ENCODE data around the gene CPNE5. TPM values are rescaled to one million over a fixed set of nuclear protein-coding genes. Genes with fewer than 3 reads are reported as not detected.

CPNE5 gene
- 5.3 TPM for polyA plus RNA-seq (2012; ENCODE audit: insufficient read length, low read depth)

GRCh38 chr6:36838896-36839748 lies at the start of gene CPNE5:
Gene CPNE5, minus strand, starts transcription at chr6:36839444. Its CDS starts 67 bp downstream, at chr6:36839377.
- TF ChIP-seq TAF1 (IDR thresholded peaks at IDR 0.05; ENCODE audit: borderline replicate concordance, insufficient read depth, low read length) = no peak
- TF ChIP-seq FOXP2 (optimal IDR thresholded peaks at IDR 0.05; ENCODE audit: borderline replicate concordance, extremely low read depth, extremely low read length, insufficient read depth) = no peak

- no peak for TF ChIP-seq SIN3A (IDR thresholded peaks at IDR 0.05; ENCODE audit: borderline replicate concordance, insufficient read depth, low read length)
- no peak for TF ChIP-seq TAF1 (IDR thresholded peaks at IDR 0.05; ENCODE audit: borderline replicate concordance, insufficient read depth, low read length)
- TF ChIP-seq REST (IDR thresholded peaks at IDR 0.05; ENCODE audit: insufficient read depth in 1 of 2, low read depth in 2 of 2, low read length in 2 of 2) = no peak
Measured at GRCh38 chr6:36888115-36888643, 48.9 kb upstream of the CPNE5 start.

GRCh38 chr6:36886950-36887618 lies 47.8 kb upstream of the CPNE5 start:
- TF ChIP-seq REST (IDR thresholded peaks at IDR 0.05; ENCODE audit: insufficient read depth in 1 of 2, low read depth in 2 of 2, low read length in 2 of 2) (no peak), SIN3A (IDR thresholded peaks at IDR 0.05; ENCODE audit: borderline replicate concordance, insufficient read depth, low read length) (no peak), FOXP2 (optimal IDR thresholded peaks at IDR 0.05; ENCODE audit: borderline replicate concordance, extremely low read depth, extremely low read length, insufficient read depth) (no peak), POLR2AphosphoS5 (IDR thresholded peaks at IDR 0.05; ENCODE audit: low read depth, low read length) (no peak), TAF1 (IDR thresholded peaks at IDR 0.05; ENCODE audit: borderline replicate concordance, insufficient read depth, low read length) (no peak)

- TF ChIP-seq POLR2AphosphoS5 (IDR thresholded peaks at IDR 0.05; ENCODE audit: low read depth, low read length) = peak; percentile 92
- peak; percentile 78 for TF ChIP-seq FOXP2 (optimal IDR thresholded peaks at IDR 0.05; ENCODE audit: borderline replicate concordance, extremely low read depth, extremely low read length, insufficient read depth)
- TF ChIP-seq SIN3A (IDR thresholded peaks at IDR 0.05; ENCODE audit: borderline replicate concordance, insufficient read depth, low read length) = peak; percentile 72; the same call in 1 of the 2 replicates
- peak; percentile 35 to 39; a peak in 1 of 4 replicates for TF ChIP-seq REST (IDR thresholded peaks at IDR 0.05; ENCODE audit: insufficient read depth in 1 of 2, low read depth in 2 of 2, low read length in 2 of 2)
- peak; percentile 64; the same call in 1 of the 2 replicates for TF ChIP-seq TAF1 (IDR thresholded peaks at IDR 0.05; ENCODE audit: borderline replicate concordance, insufficient read depth, low read length)
Measured at GRCh38 chr6:36885461-36886401, 46.5 kb upstream of the CPNE5 start, which contains the start of gene C6orf89. Gene C6orf89, plus strand, starts transcription at chr6:36885952. Its CDS starts 13,493 bp downstream, at chr6:36899445.

GRCh38 chr6:36884610-36885009 lies 45.4 kb upstream of the CPNE5 start:
- TF ChIP-seq TAF1 (IDR thresholded peaks at IDR 0.05; ENCODE audit: borderline replicate concordance, insufficient read depth, low read length) = no peak
- no peak for TF ChIP-seq SIN3A (IDR thresholded peaks at IDR 0.05; ENCODE audit: borderline replicate concordance, insufficient read depth, low read length)
- TF ChIP-seq REST (IDR thresholded peaks at IDR 0.05; ENCODE audit: insufficient read depth in 1 of 2, low read depth in 2 of 2, low read length in 2 of 2) = no peak
- TF ChIP-seq FOXP2 (optimal IDR thresholded peaks at IDR 0.05; ENCODE audit: borderline replicate concordance, extremely low read depth, extremely low read length, insufficient read depth) = no peak
- no peak for TF ChIP-seq POLR2AphosphoS5 (IDR thresholded peaks at IDR 0.05; ENCODE audit: low read depth, low read length)

Data from PFSK-1 (cell line).